ENCODE data around the gene GNPNAT1.

DNA sequence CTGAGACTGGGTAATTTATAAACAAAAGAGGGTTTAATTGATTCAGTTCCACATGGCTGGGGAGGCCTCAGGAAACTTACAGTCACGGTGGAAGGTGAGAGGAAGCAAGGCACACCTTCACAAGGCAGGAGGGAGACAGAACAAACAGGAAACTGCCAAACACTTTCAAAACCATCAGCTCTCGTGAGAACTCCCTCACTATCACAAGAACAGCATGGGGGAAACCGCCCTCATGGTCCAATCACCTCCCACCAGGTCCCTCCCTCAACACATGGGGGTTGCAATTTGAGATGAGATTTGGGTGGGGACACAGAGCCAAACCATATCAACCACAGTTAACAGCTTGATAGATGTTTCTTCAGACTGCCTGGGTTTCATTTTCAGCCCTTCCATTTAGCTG is 6.2 kb upstream of the GNPNAT1 start:
- TF ChIP-seq, protein P1, sequence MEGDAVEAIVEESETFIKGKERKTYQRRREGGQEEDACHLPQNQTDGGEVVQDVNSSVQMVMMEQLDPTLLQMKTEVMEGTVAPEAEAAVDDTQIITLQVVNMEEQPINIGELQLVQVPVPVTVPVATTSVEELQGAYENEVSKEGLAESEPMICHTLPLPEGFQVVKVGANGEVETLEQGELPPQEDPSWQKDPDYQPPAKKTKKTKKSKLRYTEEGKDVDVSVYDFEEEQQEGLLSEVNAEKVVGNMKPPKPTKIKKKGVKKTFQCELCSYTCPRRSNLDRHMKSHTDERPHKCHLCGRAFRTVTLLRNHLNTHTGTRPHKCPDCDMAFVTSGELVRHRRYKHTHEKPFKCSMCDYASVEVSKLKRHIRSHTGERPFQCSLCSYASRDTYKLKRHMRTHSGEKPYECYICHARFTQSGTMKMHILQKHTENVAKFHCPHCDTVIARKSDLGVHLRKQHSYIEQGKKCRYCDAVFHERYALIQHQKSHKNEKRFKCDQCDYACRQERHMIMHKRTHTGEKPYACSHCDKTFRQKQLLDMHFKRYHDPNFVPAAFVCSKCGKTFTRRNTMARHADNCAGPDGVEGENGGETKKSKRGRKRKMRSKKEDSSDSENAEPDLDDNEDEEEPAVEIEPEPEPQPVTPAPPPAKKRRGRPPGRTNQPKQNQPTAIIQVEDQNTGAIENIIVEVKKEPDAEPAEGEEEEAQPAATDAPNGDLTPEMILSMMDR (IDR thresholded peaks at IDR 0.05): no peak
- TF ChIP-seq POLR2A (IDR thresholded peaks at IDR 0.05): no peak
